Measurements from ENCODE around the gene FMN2. TPM values are rescaled to one million over a fixed set of nuclear protein-coding genes. Genes with fewer than 3 reads are reported as not detected.

Gene FMN2
- total RNA-seq, 1 donor from 2014 or later = 4.3 TPM

GRCh38 chr1:240194120-240194519 lies 102.4 kb downstream of the FMN2 start:
- peaks cover 12% of the 10 kb centered on the region for H3K27me3 Mint-ChIP-seq
- peaks cover 7% of the 10 kb centered on the region for H3K4me1 Mint-ChIP-seq (ENCODE audit: unreplicated experiment)
- TF ChIP-seq CTCF (conservative IDR thresholded peaks at IDR 0.05) = no peak
- no peaks in the 10 kb centered on the region for H3K36me3 Mint-ChIP-seq
- DNase-seq (ENCODE audit: extremely low spot score, unreplicated experiment) = no peak
- no peaks in the 10 kb centered on the region for H3K9me3 Mint-ChIP-seq
- no peak overlapping the region for H3K4me3 Mint-ChIP-seq
- H3K27ac Mint-ChIP-seq = no peak overlapping the region

- no peaks in the 10 kb centered on the region for H3K27me3 Mint-ChIP-seq
- peaks cover 7% of the 10 kb centered on the region for H3K36me3 Mint-ChIP-seq
- DNase-seq (ENCODE audit: extremely low spot score, unreplicated experiment) = no peak
- H3K9me3 Mint-ChIP-seq = peaks cover 12% of the 10 kb centered on the region
- no peaks in the 10 kb centered on the region for H3K4me1 Mint-ChIP-seq (ENCODE audit: unreplicated experiment)
- TF ChIP-seq CTCF (conservative IDR thresholded peaks at IDR 0.05) = no peak
- H3K27ac Mint-ChIP-seq = no peak overlapping the region
- no peak overlapping the region for H3K4me3 Mint-ChIP-seq
These were observed 106.7 kb downstream of the FMN2 start for GRCh38 chr1:240198376-240198775.

- Mint-ChIP-seq H3K4me1 (ENCODE audit: unreplicated experiment) (no peaks in the 10 kb centered on the region), H3K4me3 (no peak overlapping the region)
These were observed 108.3 kb downstream of the FMN2 start for GRCh38 chr1:240199758-240200645.

GRCh38 chr1:240201931-240202330 lies 110.2 kb downstream of the FMN2 start:
- Mint-ChIP-seq H3K4me1 (ENCODE audit: unreplicated experiment) (no peaks in the 10 kb centered on the region), H3K36me3 (peaks cover 7% of the 10 kb centered on the region), H3K9me3 (peaks cover 12% of the 10 kb centered on the region), H3K27me3 (no peaks in the 10 kb centered on the region), H3K4me3 (no peak overlapping the region), H3K27ac (no peak overlapping the region)
- no peak for DNase-seq (ENCODE audit: extremely low spot score, unreplicated experiment)
- no peak for TF ChIP-seq CTCF (conservative IDR thresholded peaks at IDR 0.05)

More at GRCh38 chr1:240199758-240200645, 108.3 kb downstream of the FMN2 start:
- Mint-ChIP-seq H3K27me3 (no peaks in the 10 kb centered on the region), H3K27ac (no peak overlapping the region), H3K36me3 (peaks cover 7% of the 10 kb centered on the region), H3K9me3 (peaks cover 12% of the 10 kb centered on the region)
- no peak for TF ChIP-seq CTCF (conservative IDR thresholded peaks at IDR 0.05)
- no peak for DNase-seq (ENCODE audit: extremely low spot score, unreplicated experiment)

- no peak for DNase-seq (ENCODE audit: extremely low spot score, unreplicated experiment)
- TF ChIP-seq CTCF (conservative IDR thresholded peaks at IDR 0.05) = no peak
- no peak overlapping the region for H3K4me3 Mint-ChIP-seq
- H3K27ac Mint-ChIP-seq = no peak overlapping the region
- no peaks in the 10 kb centered on the region for H3K4me1 Mint-ChIP-seq (ENCODE audit: unreplicated experiment)
- H3K27me3 Mint-ChIP-seq = no peaks in the 10 kb centered on the region
- H3K36me3 Mint-ChIP-seq = peaks cover 4% of the 10 kb centered on the region
- peaks cover 7% of the 10 kb centered on the region for H3K9me3 Mint-ChIP-seq
These were observed 115.5 kb downstream of the FMN2 start for GRCh38 chr1:240207073-240207709.

Measured in type B pancreatic cell (in vitro differentiated cells).